Ishikawa (cell line): ENCODE measurements around the gene CD247.

Experiments
- CEBPB ChIP-seq: IDR thresholded peaks from 2 replicates; pipeline ENCODE4 v1.6.1; 2012
- CREB1 ChIP-seq: IDR thresholded peaks from 2 replicates; pipeline ENCODE4 v1.6.1; 2012; ENCODE audit warnings: low read depth
- EGR1 ChIP-seq: IDR thresholded peaks from 2 replicates; pipeline ENCODE4 v1.6.1; 2012
- EP300 ChIP-seq: IDR thresholded peaks from 2 replicates; pipeline ENCODE4 v1.6.1; 2012; ENCODE audit warnings: borderline replicate concordance
- FOXM1 ChIP-seq: IDR thresholded peaks from 2 replicates; pipeline ENCODE4 v1.6.1; 2012; ENCODE audit warnings: low read depth, borderline replicate concordance
- MAX ChIP-seq: IDR thresholded peaks from 2 replicates; pipeline ENCODE4 v1.6.1; 2012
- NFIC ChIP-seq: IDR thresholded peaks from 2 replicates; pipeline ENCODE4 v1.6.1; 2012
- RAD21 ChIP-seq: IDR thresholded peaks from 2 replicates; pipeline ENCODE4 v1.6.1; 2012; ENCODE audit warnings: low read depth
- REST ChIP-seq: IDR thresholded peaks from 2 replicates; pipeline ENCODE4 v1.6.1; 2012; ENCODE audit warnings: low read depth, mild to moderate bottlenecking
- TAF1 ChIP-seq: IDR thresholded peaks from 2 replicates; pipeline ENCODE4 v1.6.1; 2012; ENCODE audit warnings: low read depth, mild to moderate bottlenecking
- TCF12 ChIP-seq: IDR thresholded peaks from 2 replicates; pipeline ENCODE4 v1.6.1; 2012; ENCODE audit warnings: low read depth
- TEAD4 ChIP-seq: IDR thresholded peaks from 2 replicates; pipeline ENCODE4 v1.6.1; 2012
- USF1 ChIP-seq: IDR thresholded peaks from 2 replicates; pipeline ENCODE4 v1.6.1; 2012
- YY1 ChIP-seq: IDR thresholded peaks from 2 replicates; pipeline ENCODE4 v1.6.1; 2012; ENCODE audit warnings: low read depth
- ZBTB7A ChIP-seq: IDR thresholded peaks from 2 replicates; pipeline ENCODE4 v1.6.1; 2012; ENCODE audit warnings: low read depth

CD247 gene

GRCh38 chr1:167438171-167439138 is 79.9 kb downstream of the CD247 start:
- TF ChIP-seq TAF1 (no peak), CREB1 (no peak)

DNA sequence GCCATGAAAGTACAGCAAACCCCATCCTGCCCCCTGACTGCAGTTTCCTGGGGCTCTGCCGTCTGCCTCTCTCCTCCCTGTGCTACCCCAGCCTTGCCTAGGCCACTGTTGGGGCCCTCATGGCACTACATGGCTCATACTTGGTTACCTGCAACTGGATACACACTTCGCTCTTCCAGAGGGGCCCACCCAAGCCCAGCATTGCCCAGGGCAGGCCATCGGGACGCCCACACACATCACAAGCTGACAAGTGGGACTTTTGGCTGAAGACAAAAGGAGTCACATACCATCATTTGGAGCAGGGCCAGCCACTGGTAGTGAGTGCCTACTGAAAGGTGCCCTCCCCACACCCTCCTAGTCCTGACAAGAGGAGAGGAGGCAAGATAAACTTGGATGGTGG is 82.8 kb downstream of the CD247 start:
- TF ChIP-seq ZBTB7A: no peak
- no peak for TF ChIP-seq REST
- TF ChIP-seq YY1: no peak
- no peak for TF ChIP-seq EP300
- no peak for TF ChIP-seq TAF1
- TF ChIP-seq FOXM1: no peak

DNA sequence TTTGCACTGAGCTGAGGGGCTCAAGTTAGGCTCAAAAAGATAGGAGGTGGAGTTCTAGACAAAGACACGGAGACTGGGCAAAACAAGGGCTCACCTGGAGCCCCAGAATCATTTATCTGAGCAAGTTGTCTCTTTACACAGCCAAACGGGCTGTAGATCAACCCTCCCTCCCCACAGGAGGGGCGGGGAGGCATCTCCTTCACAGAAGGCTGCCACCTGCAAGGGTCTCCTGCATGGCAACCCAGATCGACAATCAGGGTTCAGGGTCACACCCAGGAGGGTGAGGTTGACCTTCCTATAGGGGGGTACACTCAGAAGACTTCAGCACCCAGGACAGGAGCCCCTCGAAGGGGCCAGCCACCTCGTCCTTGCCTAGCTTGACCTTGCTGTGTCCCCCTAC is 84.0 kb downstream of the CD247 start:
- TF ChIP-seq REST (no peak), CEBPB (no peak), RAD21 (no peak), TCF12 (no peak), YY1 (no peak), FOXM1 (no peak), EGR1 (no peak), EP300 (no peak), USF1 (no peak)

- TF ChIP-seq TAF1: no peak
- no peak for TF ChIP-seq REST
- TF ChIP-seq NFIC: no peak
- TF ChIP-seq FOXM1: no peak
- TF ChIP-seq RAD21: no peak
- no peak for TF ChIP-seq YY1
- TF ChIP-seq EGR1: no peak
- TF ChIP-seq TEAD4: no peak
- TF ChIP-seq MAX: no peak
These were observed 84.4 kb downstream of the CD247 start for GRCh38 chr1:167433884-167434283.

- no peak for TF ChIP-seq YY1
- TF ChIP-seq FOXM1: no peak
- TF ChIP-seq RAD21: no peak
- no peak for TF ChIP-seq USF1
These were observed 85.5 kb downstream of the CD247 start for GRCh38 chr1:167432780-167433179.
